ENCODE results near the gene SPOCK2. TPM values are rescaled to one million over a fixed set of nuclear protein-coding genes. Genes with fewer than 3 reads are reported as not detected.

SPOCK2 gene
- total and polyA plus RNA-seq, 2 of the 13 experiments (the other 11 are each of a cell fraction or from before 2014, with no cell fraction given): 8.6 to 30.6 TPM

DNA sequence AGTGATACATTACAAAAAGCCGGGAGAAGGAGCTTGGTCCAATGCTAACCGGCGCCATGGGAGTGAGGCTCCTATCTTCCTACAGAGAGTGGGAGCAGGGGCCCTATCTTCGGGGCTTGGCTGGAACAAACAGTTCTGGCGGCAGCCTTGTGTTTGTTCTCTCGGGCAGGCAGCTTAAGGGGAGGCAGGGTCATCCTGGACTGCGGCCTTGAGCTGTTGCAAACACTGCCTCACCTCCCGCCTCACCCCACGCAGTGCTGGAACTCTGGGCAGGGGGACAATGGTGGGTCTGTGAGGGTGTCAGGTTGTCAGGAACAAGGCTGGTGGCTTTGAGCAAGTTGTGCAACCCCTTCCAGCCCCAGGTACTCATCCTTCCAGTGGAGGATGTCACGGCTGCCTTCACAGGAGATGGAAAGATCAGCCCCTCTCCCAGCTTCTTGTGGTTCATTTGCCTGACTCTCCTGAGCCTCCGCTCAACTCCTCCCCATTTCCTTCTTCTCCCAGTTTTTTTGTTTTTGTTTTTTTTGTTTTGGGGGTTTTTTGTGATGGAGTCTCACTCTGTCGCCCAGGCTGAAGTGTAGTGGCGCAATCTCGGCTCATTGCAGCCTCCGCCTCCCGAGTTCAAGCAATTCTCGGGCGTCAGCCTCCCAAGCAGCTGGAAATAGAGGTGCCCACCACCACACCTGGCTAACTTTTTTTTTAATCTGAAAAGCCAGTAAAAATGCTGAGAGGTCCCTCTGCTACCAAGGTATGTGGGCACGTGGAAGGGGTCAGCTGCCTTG, 57.4 kb downstream of the SPOCK2 start (continued):
- 0 out of 2 replicates have a peak, but pooled peaks have one; percentile 27 for TF ChIP-seq LCORL (IDR thresholded peaks at IDR 0.05)
- TF ChIP-seq LCORL (CRISPR knock-in tag; IDR thresholded peaks at IDR 0.05): peak; percentile 96
- peak; percentile 97 for TF ChIP-seq CEBPB (IDR thresholded peaks at IDR 0.05; ENCODE audit: borderline replicate concordance, low read depth, low read length)
- TF ChIP-seq PCBP2 (optimal IDR thresholded peaks at IDR 0.05; ENCODE audit: low read depth, low read length, poor library complexity, severe bottlenecking): no peak
- TF ChIP-seq ZNF124 (CRISPR knock-in tag; IDR thresholded peaks at IDR 0.05): peak; percentile 53; the same call in 1 of the 2 replicates
- no peak for TF ChIP-seq ZNF713 (CRISPR knock-in tag; IDR thresholded peaks at IDR 0.05)
- TF ChIP-seq SIN3B (IDR thresholded peaks at IDR 0.05; ENCODE audit: low read length): no peak
- TF ChIP-seq GATAD2A (CRISPR knock-in tag; IDR thresholded peaks at IDR 0.05): peak; percentile 99
- peak; percentile 76; the same call in 1 of the 2 replicates for TF ChIP-seq MEIS2 (CRISPR knock-in tag; IDR thresholded peaks at IDR 0.05)
- TF ChIP-seq ZNF777 (CRISPR knock-in tag; IDR thresholded peaks at IDR 0.05): no peak
- TF ChIP-seq ZFY (CRISPR knock-in tag; IDR thresholded peaks at IDR 0.05): peak; percentile 74; the same call in 1 of the 2 replicates
- peak; percentile 94 for TF ChIP-seq ZSCAN25 (CRISPR knock-in tag; IDR thresholded peaks at IDR 0.05)
- 0 out of 2 replicates have a peak, but pooled peaks have one; percentile 57 for TF ChIP-seq SNAI1 (CRISPR knock-in tag; IDR thresholded peaks at IDR 0.05; ENCODE audit: borderline replicate concordance)
- no peak for TF ChIP-seq TERF1 (CRISPR knock-in tag; IDR thresholded peaks at IDR 0.05)
- no peak for TF ChIP-seq NONO (IDR thresholded peaks at IDR 0.05)
- TF ChIP-seq NONO (CRISPR knock-in tag; conservative IDR thresholded peaks at IDR 0.05): peak; percentile 97
- no peak for TF ChIP-seq EHMT2 (IDR thresholded peaks at IDR 0.05; ENCODE audit: borderline replicate concordance, low read depth, low read length)
- peak; percentile 76 for TF ChIP-seq ASH2L (IDR thresholded peaks at IDR 0.05; ENCODE audit: insufficient read length, low read depth, low read length)
- TF ChIP-seq DBP (CRISPR knock-in tag; IDR thresholded peaks at IDR 0.05; ENCODE audit: not compliant biosample characterization): no peak
- TF ChIP-seq U2AF2 (IDR thresholded peaks at IDR 0.05; ENCODE audit: low read depth, low read length): no peak; the same call in 1 of the 2 replicates
- TF ChIP-seq CBX1 (IDR thresholded peaks at IDR 0.05; ENCODE audit: low read depth): peak; percentile 74
- TF ChIP-seq HOXA9 (CRISPR knock-in tag; IDR thresholded peaks at IDR 0.05; ENCODE audit: borderline replicate concordance): no peak
- no peak for TF ChIP-seq ZSCAN30 (CRISPR knock-in tag; IDR thresholded peaks at IDR 0.05)
- peak; percentile 76 for TF ChIP-seq YY1 (IDR thresholded peaks at IDR 0.05; ENCODE audit: insufficient read depth, insufficient replicate concordance, low read depth, low read length)
- TF ChIP-seq HOXA7 (CRISPR knock-in tag; IDR thresholded peaks at IDR 0.05): no peak
- no peak for TF ChIP-seq IKZF1 (IDR thresholded peaks at IDR 0.05)
- TF ChIP-seq TBP (CRISPR knock-in tag; IDR thresholded peaks at IDR 0.05): no peak
- TF ChIP-seq ZFP90 (CRISPR knock-in tag; IDR thresholded peaks at IDR 0.05; ENCODE audit: borderline replicate concordance): 0 out of 2 replicates have a peak, but pooled peaks have one; percentile 10
- peak; percentile 81 for TF ChIP-seq YEATS4 (CRISPR knock-in tag; IDR thresholded peaks at IDR 0.05; ENCODE audit: borderline replicate concordance)
- TF ChIP-seq, protein P1, sequence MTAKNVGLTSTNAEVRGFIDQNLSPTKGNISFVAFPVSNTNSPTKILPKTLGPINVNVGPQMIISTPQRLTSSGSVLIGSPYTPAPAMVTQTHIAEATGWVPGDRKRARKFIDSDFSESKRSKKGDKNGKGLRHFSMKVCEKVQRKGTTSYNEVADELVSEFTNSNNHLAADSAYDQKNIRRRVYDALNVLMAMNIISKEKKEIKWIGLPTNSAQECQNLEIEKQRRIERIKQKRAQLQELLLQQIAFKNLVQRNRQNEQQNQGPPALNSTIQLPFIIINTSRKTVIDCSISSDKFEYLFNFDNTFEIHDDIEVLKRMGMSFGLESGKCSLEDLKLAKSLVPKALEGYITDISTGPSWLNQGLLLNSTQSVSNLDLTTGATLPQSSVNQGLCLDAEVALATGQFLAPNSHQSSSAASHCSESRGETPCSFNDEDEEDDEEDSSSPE (CRISPR knock-in tag; IDR thresholded peaks at IDR 0.05): peak; percentile 89

All from HepG2 (cell line).